T-helper 22 cell (primary cell): Measurements from ENCODE around the gene DPM3.
"Not testable (repeated sequence)": the region's sequence is repeated elsewhere in the genome, so short reads cannot be mapped to it uniquely, and the experiment has no call there.

Experiments used
- DNase-seq: peaks from one replicate; pipeline ENCODE4 v3.0.0-alpha.2; 2020; ENCODE audit warnings: low read depth

DPM3 gene

GRCh38 chr1:155158991-155159390 is 18.7 kb upstream of the DPM3 start:
- no peak for DNase-seq

- not testable (repeated sequence) for DNase-seq
Measured at GRCh38 chr1:155155996-155156643, 15.8 kb upstream of the DPM3 start.

GRCh38 chr1:155145491-155145890 is 5.2 kb upstream of the DPM3 start:
- DNase-seq, result no peak

- DNase-seq, result no peak
Measured at GRCh38 chr1:155141749-155142148, 1.4 kb upstream of the DPM3 start.

- no peak for DNase-seq
Measured at GRCh38 chr1:155140630-155140953, 261 bp upstream of the DPM3 start.

GRCh38 chr1:155137154-155137949 is 3.0 kb downstream of the DPM3 start:
- DNase-seq, result no peak

GRCh38 chr1:155136748-155137147 is 3.6 kb downstream of the DPM3 start:
- DNase-seq, result no peak

- DNase-seq, result peak; percentile 87
Measured at GRCh38 chr1:155135415-155136028, 4.8 kb downstream of the DPM3 start, which contains the start of gene SLC50A1. TSS of gene SLC50A1 (plus strand) at chr1:155135852. CDS start at chr1:155135912, 60 bp downstream.

- DNase-seq, result peak; percentile 37
Measured at GRCh38 chr1:155134880-155135414, 5.4 kb downstream of the DPM3 start.

- DNase-seq, result no peak
Measured at GRCh38 chr1:155134322-155134721, 6.0 kb downstream of the DPM3 start.

GRCh38 chr1:155133799-155134281 is 6.5 kb downstream of the DPM3 start:
- no peak for DNase-seq

- DNase-seq, result no peak
Measured at GRCh38 chr1:155131856-155132255, 8.5 kb downstream of the DPM3 start.

- no peak for DNase-seq
Measured at GRCh38 chr1:155131285-155131684, 9.0 kb downstream of the DPM3 start.

- no peak for DNase-seq
Measured at GRCh38 chr1:155130272-155131006, 9.9 kb downstream of the DPM3 start.

GRCh38 chr1:155128755-155129473 is 11.4 kb downstream of the DPM3 start:
- DNase-seq, result no peak

- no peak for DNase-seq
Measured at GRCh38 chr1:155127967-155128754, 12.2 kb downstream of the DPM3 start.

- peak; percentile 24 for DNase-seq
Measured at GRCh38 chr1:155127105-155127966, 13.0 kb downstream of the DPM3 start, which contains the start of gene EFNA1. TSS of gene EFNA1 (plus strand) at chr1:155127876. CDS start at chr1:155127978, 102 bp downstream.

GRCh38 chr1:155126556-155127104 is 13.7 kb downstream of the DPM3 start:
- no peak for DNase-seq

GRCh38 chr1:155125946-155126555 is 14.3 kb downstream of the DPM3 start:
- DNase-seq, result no peak
